ENCODE results near the gene TMEM127. TPM values are rescaled to one million over a fixed set of nuclear protein-coding genes. Genes with fewer than 3 reads are reported as not detected.
A peak's percentile ranks its signal among the peaks of the same experiment; 100 is the strongest.

TMEM127 gene
- total RNA-seq, 4 donors from 2014 or later: 27.1 to 38.8 (median 30.9) TPM

DNA sequence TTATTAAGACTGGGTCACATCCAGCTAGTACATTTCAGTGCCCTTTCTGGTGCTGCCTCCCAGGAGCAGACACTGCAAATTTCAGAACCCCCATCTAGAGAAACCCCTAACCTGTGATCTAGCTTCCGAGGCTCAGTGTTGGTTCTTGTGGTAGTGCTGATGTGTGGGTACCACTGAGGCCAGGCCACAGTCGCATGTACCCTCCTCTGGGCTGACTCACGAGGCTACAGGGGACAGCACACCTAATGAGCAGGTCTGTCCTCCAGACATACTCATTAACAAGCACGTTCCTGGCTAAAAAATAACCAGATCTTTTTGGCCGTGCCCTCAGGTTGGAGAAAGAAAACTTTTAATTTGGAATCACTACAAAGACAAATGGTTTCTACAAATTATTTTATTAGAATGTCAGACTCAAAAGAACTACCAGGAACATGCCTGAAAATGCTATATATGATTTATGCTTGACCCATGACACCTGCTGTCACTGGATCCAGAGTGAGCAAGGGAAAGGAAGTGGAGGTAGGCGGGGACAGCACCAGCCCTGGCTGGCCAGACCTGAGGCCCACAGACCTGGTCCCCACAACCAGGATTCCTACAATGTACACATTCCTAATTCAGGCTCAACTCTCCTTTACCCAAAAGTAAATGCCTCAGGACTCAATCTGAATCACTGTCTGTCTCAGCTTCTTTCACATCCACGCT, 8.7 kb upstream of the TMEM127 start:
- no peaks in the 10 kb centered on the region for H3K4me1 ChIP-seq
- H3K4me3 ChIP-seq: no peak overlapping the region
- ATAC-seq (no peak), DNase-seq (no peak)
- in situ Hi-C loops (cut with MboI; ENCODE audit: low sequenced_read_pairs in 4 of 4) (loop anchor here in 1 of 4 donors (25.0 kb wide), 2 partner anchors 137 to 262 kb away; partner anchors contain the start of genes ASTL and DUSP2), intact Hi-C loops (cut with DNase I; ENCODE audit: low total_unique reads) (no loop called here)
- no peaks in the 10 kb centered on the region for H3K27me3 ChIP-seq
- no peaks in the 10 kb centered on the region for H3K9me3 ChIP-seq
- H3K27ac ChIP-seq: no peak overlapping the region
- TF ChIP-seq, protein P1, sequence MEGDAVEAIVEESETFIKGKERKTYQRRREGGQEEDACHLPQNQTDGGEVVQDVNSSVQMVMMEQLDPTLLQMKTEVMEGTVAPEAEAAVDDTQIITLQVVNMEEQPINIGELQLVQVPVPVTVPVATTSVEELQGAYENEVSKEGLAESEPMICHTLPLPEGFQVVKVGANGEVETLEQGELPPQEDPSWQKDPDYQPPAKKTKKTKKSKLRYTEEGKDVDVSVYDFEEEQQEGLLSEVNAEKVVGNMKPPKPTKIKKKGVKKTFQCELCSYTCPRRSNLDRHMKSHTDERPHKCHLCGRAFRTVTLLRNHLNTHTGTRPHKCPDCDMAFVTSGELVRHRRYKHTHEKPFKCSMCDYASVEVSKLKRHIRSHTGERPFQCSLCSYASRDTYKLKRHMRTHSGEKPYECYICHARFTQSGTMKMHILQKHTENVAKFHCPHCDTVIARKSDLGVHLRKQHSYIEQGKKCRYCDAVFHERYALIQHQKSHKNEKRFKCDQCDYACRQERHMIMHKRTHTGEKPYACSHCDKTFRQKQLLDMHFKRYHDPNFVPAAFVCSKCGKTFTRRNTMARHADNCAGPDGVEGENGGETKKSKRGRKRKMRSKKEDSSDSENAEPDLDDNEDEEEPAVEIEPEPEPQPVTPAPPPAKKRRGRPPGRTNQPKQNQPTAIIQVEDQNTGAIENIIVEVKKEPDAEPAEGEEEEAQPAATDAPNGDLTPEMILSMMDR (IDR thresholded peaks at IDR 0.05 in 4 of 5, conservative IDR thresholded peaks at IDR 0.05 in 1 of 5): no peak
- no peak for TF ChIP-seq POLR2A (IDR thresholded peaks at IDR 0.05)
- H3K36me3 ChIP-seq: peaks cover 0 to 94% of the 10 kb centered on the region in 2 donors

DNA sequence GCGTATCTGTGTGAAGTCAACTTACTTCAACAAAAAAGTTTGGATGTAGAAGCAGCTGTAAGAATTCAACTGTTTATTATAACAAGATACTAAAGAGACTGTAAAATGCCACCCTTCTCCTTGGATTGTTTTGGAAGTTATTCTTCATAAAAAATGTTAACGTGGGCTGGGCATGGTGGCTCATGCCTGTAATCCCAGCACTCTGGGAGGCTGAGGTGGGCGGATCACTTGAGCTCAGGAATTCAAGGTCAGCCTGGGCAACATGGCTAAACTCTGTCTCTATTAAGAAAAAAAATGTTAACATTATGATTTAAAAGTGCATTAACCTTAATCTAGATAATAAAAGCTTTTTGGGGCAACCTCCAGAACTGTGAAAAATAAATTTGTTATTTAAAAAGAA, 8.0 kb upstream of the TMEM127 start:
- TF ChIP-seq, protein P1 (IDR thresholded peaks at IDR 0.05 in 4 of 5, conservative IDR thresholded peaks at IDR 0.05 in 1 of 5): no peak
- TF ChIP-seq POLR2A (IDR thresholded peaks at IDR 0.05): no peak
- Histone ChIP-seq H3K9me3 (no peaks in the 10 kb centered on the region), H3K27me3 (no peaks in the 10 kb centered on the region), H3K27ac (no peak overlapping the region), H3K4me3 (no peak overlapping the region), H3K4me1 (no peaks in the 10 kb centered on the region), H3K36me3 (peaks cover 0 to 94% of the 10 kb centered on the region in 2 donors)
- no peak for DNase-seq
- in situ Hi-C loops (cut with MboI; ENCODE audit: low sequenced_read_pairs in 4 of 4) (loop anchor here in 1 of 4 donors (25.0 kb wide), 2 partner anchors 136 to 261 kb away; partner anchors contain the start of genes ASTL and DUSP2), intact Hi-C loops (cut with DNase I; ENCODE audit: low total_unique reads) (no loop called here)
- no peak for ATAC-seq

DNA sequence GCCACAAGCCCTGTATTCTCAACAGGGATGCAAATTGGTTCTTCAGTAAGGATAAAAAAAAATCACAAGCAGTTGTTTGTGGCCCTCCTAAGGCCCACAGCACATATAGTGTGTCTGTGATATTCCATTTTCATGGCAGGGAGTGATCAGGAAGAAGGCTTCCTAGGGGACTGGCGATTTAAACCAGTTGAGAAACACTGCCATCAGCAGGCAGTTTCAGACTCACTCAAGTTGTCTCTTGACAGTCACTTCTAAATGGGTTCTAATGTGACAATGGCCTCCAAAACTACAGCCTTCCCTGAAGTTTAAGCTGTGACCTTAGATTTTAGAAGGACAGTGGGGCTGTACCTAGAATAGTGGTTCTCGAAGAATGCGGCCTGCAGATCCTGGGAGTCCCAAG, 6.2 kb upstream of the TMEM127 start:
- H3K27me3 ChIP-seq: no peaks in the 10 kb centered on the region
- TF ChIP-seq, protein P1 (IDR thresholded peaks at IDR 0.05 in 4 of 5, conservative IDR thresholded peaks at IDR 0.05 in 1 of 5): no peak
- no peak for TF ChIP-seq POLR2A (IDR thresholded peaks at IDR 0.05)
- H3K4me1 ChIP-seq: peaks cover 5 to 10% of the 10 kb centered on the region in 2 donors
- no peak overlapping the region for H3K27ac ChIP-seq
- ATAC-seq: no peak
- intact Hi-C loops (cut with DNase I; ENCODE audit: low total_unique reads) (no loop called here), in situ Hi-C loops (cut with MboI; ENCODE audit: low sequenced_read_pairs in 4 of 4) (loop anchor here in 1 of 4 donors (25.0 kb wide), 2 partner anchors 135 to 260 kb away; partner anchors contain the start of genes ASTL and DUSP2)
- H3K4me3 ChIP-seq: no peak overlapping the region
- no peaks in the 10 kb centered on the region for H3K9me3 ChIP-seq
- DNase-seq: no peak
- H3K36me3 ChIP-seq: peaks cover 0 to 91% of the 10 kb centered on the region in 2 donors

DNA sequence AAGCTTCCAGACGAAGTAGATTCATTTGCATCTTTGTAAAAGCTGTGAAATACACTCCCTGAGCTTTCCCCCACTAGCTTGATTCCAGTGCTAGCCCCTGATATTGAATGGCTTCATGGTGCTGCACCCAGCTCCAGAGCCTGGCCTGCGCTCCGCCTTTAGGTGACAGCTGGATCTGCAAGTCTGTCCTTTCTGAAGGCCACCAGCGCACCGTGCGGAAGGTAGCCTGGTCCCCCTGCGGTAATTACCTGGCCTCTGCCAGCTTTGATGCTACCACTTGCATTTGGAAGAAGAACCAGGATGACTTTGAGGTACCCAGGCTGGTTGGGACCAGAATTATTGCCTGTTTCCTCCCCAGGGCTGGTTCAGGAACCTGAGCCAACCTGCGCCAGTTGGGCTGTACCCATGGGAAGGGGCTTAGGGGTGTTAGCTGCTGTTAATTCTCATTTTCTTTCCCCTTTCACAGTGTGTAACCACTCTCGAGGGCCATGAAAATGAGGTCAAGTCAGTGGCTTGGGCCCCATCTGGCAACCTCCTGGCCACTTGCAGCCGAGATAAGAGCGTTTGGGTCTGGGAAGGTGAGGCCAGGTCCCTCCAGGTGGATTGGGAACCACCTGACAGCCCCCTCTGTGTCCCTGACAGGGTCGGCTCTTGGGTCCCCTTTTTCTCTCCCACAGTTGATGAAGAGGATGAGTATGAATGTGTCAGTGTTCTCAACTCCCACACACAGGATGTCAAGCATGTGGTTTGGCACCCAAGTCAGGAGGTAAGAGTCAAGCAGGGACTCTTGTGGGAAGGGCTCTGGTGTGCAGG, 1.6 kb upstream of the TMEM127 start:
- Histone ChIP-seq H3K36me3 (peaks cover 0 to 53% of the 10 kb centered on the region in 2 donors), H3K4me1 (peaks cover 36 to 40% of the 10 kb centered on the region in 2 donors), H3K4me3 (peak overlapping the region; percentile 84 to 97 (median 90)), H3K9me3 (no peaks in the 10 kb centered on the region), H3K27me3 (no peaks in the 10 kb centered on the region), H3K27ac (peak overlapping the region in 1 of 4 donors; percentile 94)
- in situ Hi-C loops (cut with MboI; ENCODE audit: low sequenced_read_pairs in 4 of 4): loop anchor here in 1 of 4 donors (25.0 kb wide), 2 partner anchors 130 to 255 kb away; partner anchors contain the start of genes ASTL and DUSP2
- no peak for TF ChIP-seq POLR2A (IDR thresholded peaks at IDR 0.05)
- TF ChIP-seq, protein P1 (IDR thresholded peaks at IDR 0.05 in 4 of 5, conservative IDR thresholded peaks at IDR 0.05 in 1 of 5): no peak
- intact Hi-C loops (cut with DNase I; ENCODE audit: low total_unique reads): loop anchor here (2.0 to 10.0 kb wide), 3 partner anchors 67 to 265 kb away; partner anchors contain the start of gene NCAPH
- ATAC-seq (no peak), DNase-seq (no peak)

Data from gastrocnemius medialis (tissue), 4 donors.